GM19438 (cell line): ENCODE measurements around the gene CACNA2D3.

Experiments used
- ATAC-seq: cut with Tn5 transposase; IDR thresholded peaks from one replicate; pipeline ENCODE4 v1.9.1; 2021; ENCODE audit warnings: low read depth; ENCODE audit not compliant: unreplicated experiment

Gene CACNA2D3

DNA sequence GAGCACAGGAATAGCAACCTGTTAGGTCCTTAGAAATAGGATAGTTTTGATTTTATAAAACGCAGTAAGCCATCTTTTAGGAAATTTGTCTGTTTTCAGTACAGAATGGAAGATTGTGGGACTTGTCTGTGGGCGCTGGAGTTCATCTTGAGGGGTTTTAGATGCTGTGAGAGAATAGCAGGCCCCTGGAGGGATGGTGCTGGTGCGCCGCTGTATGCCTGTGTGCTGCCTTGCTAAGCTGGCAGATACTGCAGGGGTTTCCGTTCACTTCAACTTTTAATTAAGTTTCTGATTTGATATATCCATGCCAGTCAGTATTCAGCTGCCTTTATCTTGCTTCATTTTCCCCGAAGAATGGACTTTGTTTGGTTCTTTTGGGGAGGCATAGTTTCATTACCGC lies 4.2 kb downstream of the CACNA2D3 start:
- no peak for ATAC-seq

DNA sequence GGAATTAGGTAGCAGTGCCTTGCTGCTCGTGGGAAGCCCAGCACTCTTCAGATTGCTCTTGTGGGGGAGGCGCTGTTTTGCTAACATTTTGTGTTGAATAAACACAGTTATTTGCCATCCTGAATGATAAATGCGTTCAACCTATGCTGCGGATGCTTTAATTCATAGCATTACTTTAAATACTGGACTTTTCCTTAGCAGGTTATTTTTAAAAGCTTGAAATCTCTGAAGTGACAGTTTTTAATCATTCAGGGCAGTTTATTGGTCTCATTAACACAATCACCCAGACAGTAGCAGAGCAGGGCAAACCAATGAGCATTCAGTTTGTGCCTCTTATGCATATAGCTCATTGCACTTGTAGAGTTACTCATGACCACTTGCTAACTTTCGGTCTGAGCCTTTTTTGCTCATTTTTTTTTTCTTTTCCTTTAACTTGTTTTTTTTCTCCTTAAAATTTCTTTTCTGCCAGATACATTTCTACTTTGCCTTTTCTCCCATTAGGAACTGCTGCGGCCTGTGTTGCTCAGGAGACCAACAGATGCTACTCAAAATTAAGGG lies 5.2 kb downstream of the CACNA2D3 start:
- ATAC-seq, result no peak

- ATAC-seq, result no peak
These were observed 8.8 kb downstream of the CACNA2D3 start for GRCh38 chr3:54131026-54131605.

DNA sequence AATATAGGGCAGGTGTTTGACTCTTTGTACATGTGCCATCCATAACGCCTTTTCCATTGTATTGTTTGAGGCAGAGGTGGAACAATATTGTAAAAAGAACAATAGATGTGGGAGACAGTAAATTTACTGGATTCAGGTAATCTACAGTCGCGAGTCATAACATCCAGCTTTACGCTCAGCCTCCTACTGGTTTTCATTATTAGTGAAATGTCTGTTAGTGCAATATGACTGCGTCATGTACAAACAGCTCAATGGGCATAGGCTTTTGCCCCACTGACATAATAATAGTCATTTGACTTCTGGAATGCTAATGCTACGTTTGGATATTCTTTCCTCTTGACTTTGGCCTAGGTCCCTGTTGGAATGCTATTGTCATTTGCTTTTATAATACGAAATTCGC lies 9.5 kb downstream of the CACNA2D3 start:
- ATAC-seq, result no peak

- ATAC-seq, result no peak
These were observed 10.3 kb downstream of the CACNA2D3 start for GRCh38 chr3:54132685-54133084.

GRCh38 chr3:54133196-54133595 lies 10.8 kb downstream of the CACNA2D3 start:
- no peak for ATAC-seq

GRCh38 chr3:54134155-54134554 lies 11.8 kb downstream of the CACNA2D3 start:
- ATAC-seq, result no peak

GRCh38 chr3:54134713-54135112 lies 12.4 kb downstream of the CACNA2D3 start:
- ATAC-seq, result no peak

DNA sequence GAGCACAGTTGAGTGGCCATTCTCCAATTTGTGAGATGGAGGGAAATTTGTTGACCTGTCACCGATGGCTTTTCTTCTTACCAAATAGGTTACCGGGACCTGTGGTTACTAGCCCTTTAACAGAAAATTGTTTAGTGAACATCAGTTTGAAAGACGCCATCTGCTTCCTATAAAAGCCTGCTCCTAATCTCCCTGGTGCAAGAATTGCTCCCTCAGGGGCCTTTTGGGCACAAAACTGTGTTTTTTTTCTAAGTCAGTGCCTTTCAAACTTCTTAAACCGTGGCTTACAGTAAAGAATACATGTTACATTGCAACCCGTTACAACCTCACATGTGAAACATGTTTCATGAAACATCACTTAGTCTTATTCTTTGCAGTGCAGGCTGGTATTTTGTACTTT lies 15.0 kb downstream of the CACNA2D3 start:
- no peak for ATAC-seq

DNA sequence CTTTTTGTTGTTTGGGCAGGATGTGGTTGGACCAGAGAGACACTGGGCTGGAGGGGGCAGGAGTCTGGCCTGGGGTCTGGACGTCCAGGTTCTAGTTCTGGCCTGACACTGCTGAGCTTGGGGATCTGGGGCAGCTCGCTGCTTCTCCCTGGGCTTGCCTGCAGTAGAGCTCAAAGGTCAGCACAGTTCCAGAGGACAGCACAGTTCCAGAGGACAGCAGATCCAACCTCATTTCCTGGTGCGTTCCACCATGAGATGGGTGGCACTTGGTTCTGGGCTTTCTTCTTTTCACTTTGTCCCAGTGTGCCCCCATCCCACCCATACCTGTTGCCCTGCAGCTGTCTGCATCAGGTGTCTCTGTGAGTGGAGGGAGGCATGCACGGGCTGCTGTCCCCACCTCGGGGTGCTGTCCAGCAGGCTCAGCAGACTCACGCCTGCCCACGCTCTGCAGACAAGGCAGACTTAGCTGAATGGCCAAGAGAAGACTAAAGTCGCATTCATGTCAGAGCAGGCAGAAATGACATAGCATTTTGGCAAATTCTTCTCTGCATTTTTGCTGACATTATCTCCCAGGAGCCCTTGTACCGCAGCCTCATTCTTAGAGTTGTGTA lies 16.7 kb downstream of the CACNA2D3 start:
- ATAC-seq, result no peak

GRCh38 chr3:54139630-54140029 lies 17.3 kb downstream of the CACNA2D3 start:
- no peak for ATAC-seq

DNA sequence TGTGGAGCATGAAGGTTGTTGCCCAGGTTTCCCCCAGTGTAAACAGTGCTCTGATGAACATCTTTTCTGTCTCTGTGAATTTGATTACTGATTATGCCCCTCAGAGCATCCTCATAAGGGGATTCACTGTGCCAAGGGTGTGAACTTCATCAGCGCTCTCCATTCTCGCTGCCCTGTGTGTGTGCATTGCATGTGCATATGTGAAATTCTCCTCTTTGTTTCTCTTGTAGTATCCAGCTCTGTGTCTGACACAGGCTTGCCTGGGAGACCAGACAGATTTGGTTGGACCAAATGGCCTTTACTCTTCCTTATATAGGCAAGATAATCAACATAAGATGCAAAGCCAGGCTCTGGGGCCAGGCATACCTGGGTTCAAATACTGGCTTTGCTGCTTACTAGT lies 21.9 kb downstream of the CACNA2D3 start:
- ATAC-seq, result no peak

DNA sequence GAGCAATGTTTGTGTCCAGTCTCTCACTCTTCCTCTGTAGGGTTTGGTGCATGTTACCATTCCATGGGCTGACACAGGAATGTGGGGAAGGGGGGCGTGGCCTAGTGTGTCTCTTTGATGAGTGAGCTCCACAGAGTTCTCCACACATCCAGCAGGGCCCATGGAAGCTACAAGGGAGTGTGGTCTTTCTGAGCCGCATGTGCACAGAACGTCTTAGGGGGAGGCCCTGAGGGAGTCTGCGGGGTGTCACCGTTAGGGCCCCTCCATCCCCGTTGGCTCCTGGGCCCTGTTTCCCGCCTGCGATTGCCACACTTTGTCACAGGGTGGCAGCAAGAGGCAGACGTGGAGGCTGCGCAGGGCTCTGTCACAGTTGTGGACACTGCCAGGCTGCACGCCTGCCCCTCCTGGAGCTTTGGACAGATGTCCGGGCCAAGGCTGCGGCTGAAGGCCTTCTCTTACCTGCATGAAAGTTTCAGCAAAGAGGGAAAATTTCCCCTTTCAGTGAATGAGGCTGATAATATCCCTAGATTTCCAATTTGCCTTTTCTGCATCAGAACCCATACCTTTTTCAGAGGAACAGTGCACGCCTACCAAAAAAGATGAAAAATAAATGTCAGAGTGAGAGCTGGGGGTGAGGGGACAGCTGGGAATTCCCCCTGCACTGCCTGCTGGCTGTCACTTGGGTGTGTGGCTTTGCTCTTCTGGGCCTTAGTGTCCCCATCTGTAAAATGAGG lies 24.3 kb downstream of the CACNA2D3 start:
- no peak for ATAC-seq

GRCh38 chr3:54150864-54151467 lies 28.6 kb downstream of the CACNA2D3 start:
- ATAC-seq, result no peak

DNA sequence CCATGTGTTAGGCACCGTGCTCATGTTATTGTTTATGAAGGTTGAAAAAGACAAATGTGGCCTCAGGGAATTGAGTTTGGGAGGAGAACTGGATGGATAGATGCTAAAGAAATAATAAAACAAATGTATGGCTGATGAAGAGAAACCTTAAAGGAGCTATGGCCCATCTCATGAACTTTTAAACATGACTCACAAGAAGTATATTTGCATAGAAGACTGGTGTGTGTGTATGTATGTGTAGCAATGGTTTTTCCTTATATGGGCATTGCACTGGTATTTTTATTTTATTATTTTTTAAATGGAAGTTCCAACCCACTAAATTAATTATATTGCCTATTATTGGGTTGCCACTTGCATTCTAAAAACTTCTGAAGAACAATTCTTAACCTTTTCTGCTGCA lies 31.1 kb downstream of the CACNA2D3 start:
- ATAC-seq, result no peak

GRCh38 chr3:54157860-54158259 lies 35.5 kb downstream of the CACNA2D3 start:
- ATAC-seq, result no peak

DNA sequence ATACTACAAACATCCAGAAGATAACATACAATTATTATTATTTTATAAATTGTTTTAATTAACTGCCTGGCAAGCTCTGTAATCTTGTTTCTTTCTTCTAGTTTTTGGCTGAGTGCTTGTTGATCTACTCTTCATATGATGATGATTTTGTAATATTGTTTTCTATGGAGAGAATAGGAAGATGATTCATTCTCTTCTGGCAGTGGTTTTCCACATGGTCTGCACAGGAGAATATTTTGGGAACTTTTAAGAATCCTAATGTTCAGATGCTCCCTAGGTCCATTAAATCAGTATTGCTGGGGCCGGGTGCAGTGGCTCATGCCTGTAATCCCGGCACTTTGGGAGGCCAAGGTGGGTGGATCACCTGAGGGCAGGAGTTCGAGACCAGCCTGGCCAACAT lies 37.6 kb downstream of the CACNA2D3 start:
- ATAC-seq, result no peak

GRCh38 chr3:54163441-54163840 lies 41.1 kb downstream of the CACNA2D3 start:
- ATAC-seq, result no peak

- ATAC-seq, result no peak
These were observed 42.0 kb downstream of the CACNA2D3 start for GRCh38 chr3:54164192-54164975.

GRCh38 chr3:54165865-54166264 lies 43.5 kb downstream of the CACNA2D3 start:
- ATAC-seq, result no peak

GRCh38 chr3:54167999-54168398 lies 45.6 kb downstream of the CACNA2D3 start:
- no peak for ATAC-seq
